Caco-2 (cell line): Measurements from ENCODE around the gene SLC12A7. TPM values are rescaled to one million over a fixed set of nuclear protein-coding genes. Genes with fewer than 3 reads are reported as not detected.

Experiments used
- BruUV-seq: library from RNA; stranded (reverse); fragments of 400-500 nt; replicated peaks from 2 replicates; lab custom pipeline; 2021; lab: Mats Ljungman, UMichigan
- CTCF ChIA-PET: fragments of 300-600 bp; sonication (Branson Sonifier 250); formaldehyde crosslinking; loops from one replicate; lab custom pipeline; 2022; ENCODE audit warnings: antibody characterized with exemption; lab: Charles Lee
- POLR2A ChIA-PET: fragments of 300-600 bp; sonication (Branson Sonifier 250); formaldehyde crosslinking; loops from one replicate; lab custom pipeline; 2022; ENCODE audit warnings: antibody characterized with exemption; lab: Charles Lee
- DNase-seq, 2 experiments: peaks; one replicate each; pipeline versions ENCODE4 v3.0.0 to v3.0.0-alpha.2; 2020 to 2022
- H3K27me3 ChIP-seq: replicated peaks from 2 replicates; pipeline ENCODE4 v1.6.0; 2011; ENCODE audit warnings: low read length; ENCODE audit not compliant: control insufficient read depth, insufficient read depth
- H3K36me3 ChIP-seq: 2 replicates; pipeline ENCODE4 v1.5.1; 2011; ENCODE audit warnings: low read length; ENCODE audit not compliant: control insufficient read depth, insufficient read depth
- H3K4me1 ChIP-seq: fragments of 250-450 bp; sonication (Bioruptor Pico); 2 replicates; pipeline ENCODE4 v1.5.1; 2020; ENCODE audit warnings: mild to moderate bottlenecking
- H3K4me3 ChIP-seq: 2 replicates; pipeline ENCODE4 v1.5.1; 2011; ENCODE audit warnings: low read depth, mild to moderate bottlenecking, control low read depth, low read length
- H3K9me3 ChIP-seq: fragments of 250-450 bp; sonication (Bioruptor Pico); 2 replicates; pipeline ENCODE4 v1.5.1; 2020; ENCODE audit warnings: mild to moderate bottlenecking, moderate library complexity
- H3K27ac Mint-ChIP-seq: one replicate; pipeline ENCODE4 v1.8.0; 2022; ENCODE audit warnings: mixed read lengths; ENCODE audit not compliant: unreplicated experiment
- H3K27me3 Mint-ChIP-seq: one replicate; pipeline ENCODE4 v1.8.0; 2022; ENCODE audit warnings: mixed read lengths; ENCODE audit not compliant: insufficient read depth, unreplicated experiment
- H3K36me3 Mint-ChIP-seq: one replicate; pipeline ENCODE4 v1.8.0; 2022; ENCODE audit warnings: mild to moderate bottlenecking, mixed read lengths; ENCODE audit not compliant: insufficient read depth, unreplicated experiment
- H3K4me1 Mint-ChIP-seq: one replicate; pipeline ENCODE4 v1.8.0; 2022; ENCODE audit warnings: low read depth, mixed read lengths; ENCODE audit not compliant: unreplicated experiment
- H3K4me3 Mint-ChIP-seq: one replicate; pipeline ENCODE4 v1.8.0; 2022; ENCODE audit warnings: mild to moderate bottlenecking, moderate library complexity, mixed read lengths; ENCODE audit not compliant: unreplicated experiment
- H3K9me3 Mint-ChIP-seq: one replicate; pipeline ENCODE4 v1.8.0; 2022; ENCODE audit warnings: mixed read lengths; ENCODE audit not compliant: unreplicated experiment
- CTCF ChIP-seq, 2 experiments: fragments of 200-600 bp in 1 of 2; IDR thresholded peaks; 1 replicate in 1 of 2; 2 replicates in 1 of 2; pipeline versions ENCODE4 v1.5.1 to v1.8.0; 2011 to 2022; ENCODE audit warnings: antibody characterized with exemption in 1 of 2, control low read depth in 1 of 2, inconsistent platforms in 1 of 2, low read depth in 1 of 2, low read length in 1 of 2, mild to moderate bottlenecking in 1 of 2, moderate library complexity in 1 of 2; ENCODE audit not compliant: insufficient read depth in 1 of 2, severe bottlenecking in 1 of 2, unreplicated experiment in 1 of 2
- intact Hi-C: fragments of 100-400 bp; cut with micrococcal nuclease; formaldehyde crosslinking; loops from one replicate; pipeline ENCODE4 v1.10.0; 2022; ENCODE audit not compliant: unreplicated experiment
- total RNA-seq: library from RNA; stranded (reverse); gene quantifications from 2 replicates; pipeline ENCODE4 v1.2.3, GENCODE V29; 2022

Gene SLC12A7
- total RNA-seq, 1 experiment from 2014 or later: 41.7 TPM

- no peak for TF ChIP-seq CTCF (IDR thresholded peaks at IDR 0.05; ENCODE audit: insufficient read depth in 1 of 2, low read depth in 1 of 2, low read length in 1 of 2, severe bottlenecking in 1 of 2, unreplicated experiment in 1 of 2)
- no peak for DNase-seq
- ChIA-PET POLR2A (interaction anchor here (0.6 to 1.1 kb wide), 2 partner anchors 8 to 11 kb away, joined by 3 to 4 read pairs; no protein-coding TSS in a partner anchor), CTCF (no interaction called here)
- H3K27ac Mint-ChIP-seq: peak overlapping the region; percentile 69
- H3K9me3 Mint-ChIP-seq: peaks cover 9% of the 10 kb centered on the region
- peaks cover 21% of the 10 kb centered on the region for H3K4me1 Mint-ChIP-seq
- H3K4me3 Mint-ChIP-seq: no peak overlapping the region
- BruUV-seq: no TSS peak
- H3K27me3 ChIP-seq: no peaks in the 10 kb centered on the region
- peaks cover 5% of the 10 kb centered on the region for H3K36me3 Mint-ChIP-seq
- no peaks in the 10 kb centered on the region; the same call in 1 of the 2 replicates for H3K36me3 ChIP-seq
- H3K27me3 Mint-ChIP-seq: no peaks in the 10 kb centered on the region
- H3K9me3 ChIP-seq: 0 out of 2 replicates have a peak, but pooled peaks cover 5% of the 10 kb centered on the region
- peaks cover 28% of the 10 kb centered on the region for H3K4me1 ChIP-seq
- intact Hi-C loops: no loop called here
- no peak overlapping the region for H3K4me3 ChIP-seq
Observed at GRCh38 chr5:1124205-1125029, 12.6 kb upstream of the SLC12A7 start.

DNA sequence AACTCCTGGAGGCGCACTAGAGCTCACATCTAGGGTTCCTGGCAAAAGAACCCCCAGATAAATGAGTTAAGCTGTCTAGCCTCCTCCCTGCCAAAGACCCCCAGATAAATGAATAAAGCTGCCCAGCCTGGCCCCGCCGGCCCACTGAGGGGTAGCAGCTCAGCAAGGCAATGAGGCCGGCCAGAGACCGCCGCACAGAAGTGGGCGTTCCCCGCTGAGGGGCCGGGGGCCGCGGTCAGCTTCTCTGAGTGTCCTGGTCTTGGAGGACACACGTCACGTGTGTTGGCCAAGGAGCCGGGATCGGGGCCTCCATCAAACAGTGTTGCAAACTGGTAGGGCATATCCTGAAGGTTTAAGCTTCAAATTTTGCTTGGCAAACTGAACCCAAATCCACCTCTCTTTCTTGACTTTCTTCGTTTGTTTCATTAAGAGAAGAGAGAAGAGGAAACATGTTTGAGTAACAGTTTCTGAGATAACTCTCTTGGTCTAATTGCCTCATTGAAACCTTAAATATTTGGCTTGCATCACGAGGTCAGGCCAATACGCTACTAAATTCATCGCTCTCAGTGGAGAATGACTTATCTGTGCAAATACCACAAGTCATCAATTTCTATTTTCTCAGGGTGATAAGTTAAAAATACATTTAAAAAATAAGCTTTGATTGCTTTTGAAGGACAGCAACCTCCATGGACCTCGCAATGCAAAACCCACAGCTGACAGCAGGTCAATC, 11.7 kb upstream of the SLC12A7 start:
- Mint-ChIP-seq H3K27ac (no peak overlapping the region), H3K9me3 (peaks cover 9% of the 10 kb centered on the region), H3K4me3 (no peak overlapping the region), H3K4me1 (peaks cover 21% of the 10 kb centered on the region), H3K27me3 (no peaks in the 10 kb centered on the region), H3K36me3 (peaks cover 5% of the 10 kb centered on the region)
- ChIA-PET CTCF (no interaction called here), POLR2A (no interaction called here)
- H3K36me3 ChIP-seq: no peaks in the 10 kb centered on the region; the same call in 1 of the 2 replicates
- no peak for TF ChIP-seq CTCF (IDR thresholded peaks at IDR 0.05; ENCODE audit: insufficient read depth in 1 of 2, low read depth in 1 of 2, low read length in 1 of 2, severe bottlenecking in 1 of 2, unreplicated experiment in 1 of 2)
- intact Hi-C loops: no loop called here
- H3K4me3 ChIP-seq: no peak overlapping the region
- 0 out of 2 replicates have a peak, but pooled peaks cover 5% of the 10 kb centered on the region for H3K9me3 ChIP-seq
- peaks cover 23% of the 10 kb centered on the region for H3K4me1 ChIP-seq
- BruUV-seq: no TSS peak
- no peaks in the 10 kb centered on the region for H3K27me3 ChIP-seq
- no peak for DNase-seq

- POLR2A ChIA-PET: no interaction called here
- Mint-ChIP-seq H3K27me3 (no peaks in the 10 kb centered on the region), H3K9me3 (peaks cover 9% of the 10 kb centered on the region), H3K36me3 (peaks cover 5% of the 10 kb centered on the region), H3K4me3 (no peak overlapping the region), H3K4me1 (peaks cover 22% of the 10 kb centered on the region), H3K27ac (no peak overlapping the region)
- peaks cover 14% of the 10 kb centered on the region for H3K4me1 ChIP-seq
- H3K9me3 ChIP-seq: 0 out of 2 replicates have a peak, but pooled peaks cover 5% of the 10 kb centered on the region
- CTCF ChIA-PET: no interaction called here
- intact Hi-C loops: no loop called here
- no peak for DNase-seq
- no TSS peak for BruUV-seq
- H3K27me3 ChIP-seq: no peaks in the 10 kb centered on the region
- no peak overlapping the region for H3K4me3 ChIP-seq
- no peak for TF ChIP-seq CTCF (IDR thresholded peaks at IDR 0.05; ENCODE audit: insufficient read depth in 1 of 2, low read depth in 1 of 2, low read length in 1 of 2, severe bottlenecking in 1 of 2, unreplicated experiment in 1 of 2)
- H3K36me3 ChIP-seq: no peaks in the 10 kb centered on the region
Observed at GRCh38 chr5:1122511-1123294, 10.8 kb upstream of the SLC12A7 start.
